ENCODE measurements around the gene RENBP.
"Not testable (repeated sequence)": the region's sequence is repeated elsewhere in the genome, so short reads cannot be mapped to it uniquely, and the experiment has no call there.

Gene RENBP

DNA sequence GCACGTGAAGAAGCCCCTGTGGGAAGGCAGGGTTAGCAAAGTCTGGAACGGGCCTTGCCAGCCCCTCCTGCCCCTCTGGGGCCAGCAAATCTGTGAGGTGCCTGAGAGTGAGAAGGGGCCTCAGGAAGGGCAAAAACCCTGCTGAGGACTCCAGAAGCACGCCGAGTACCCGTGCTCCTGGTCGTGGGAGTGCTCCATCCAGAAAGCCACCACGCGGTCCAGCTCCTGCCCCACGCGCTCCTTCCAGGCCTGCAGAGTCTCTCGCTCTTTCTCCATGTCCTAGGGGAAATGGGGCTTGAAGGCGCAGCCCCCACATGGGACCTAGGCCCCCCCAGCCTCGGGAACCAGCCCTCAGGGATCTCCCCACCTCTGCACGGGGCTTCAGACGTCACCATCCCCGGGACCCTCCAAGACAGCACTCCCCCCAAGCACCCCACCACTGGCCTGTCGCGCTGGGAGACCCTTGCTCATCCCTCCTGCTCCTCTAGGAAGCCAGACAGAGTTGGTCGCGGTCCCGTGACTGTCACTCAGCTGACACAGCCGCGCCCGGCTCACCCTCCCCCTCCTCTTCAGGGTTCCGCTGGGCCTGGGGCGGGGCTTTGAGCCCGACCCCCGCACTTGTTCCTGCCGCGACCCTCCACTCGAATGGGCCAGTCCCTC, at the start of gene RENBP:
Gene RENBP (minus strand): TSS at position 504 of the 660 bp plus-strand sequence. CDS start 33 bp downstream, at position 471.
- DNase-seq, result no peak

DNA sequence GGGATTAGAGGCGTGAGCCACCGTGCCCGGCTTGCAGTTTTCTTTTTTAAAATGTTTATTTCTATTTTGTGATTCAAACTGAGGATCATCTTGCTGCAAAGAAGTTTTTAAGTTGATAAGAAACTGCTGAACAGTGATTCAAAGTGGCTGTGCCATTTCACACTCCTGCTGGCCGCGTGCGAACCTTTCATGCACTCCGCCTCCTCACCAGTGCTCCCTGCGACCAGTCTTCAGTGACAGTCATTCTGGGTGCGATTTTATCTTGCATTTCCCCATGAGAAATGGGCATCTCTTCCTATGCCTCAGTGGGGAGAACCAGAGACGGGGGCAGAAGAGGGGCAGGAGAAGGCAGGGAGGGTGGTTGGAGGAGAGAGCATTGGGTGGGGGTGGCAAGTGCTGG, 49.5 kb upstream of the RENBP start:
- no peak for DNase-seq

DNA sequence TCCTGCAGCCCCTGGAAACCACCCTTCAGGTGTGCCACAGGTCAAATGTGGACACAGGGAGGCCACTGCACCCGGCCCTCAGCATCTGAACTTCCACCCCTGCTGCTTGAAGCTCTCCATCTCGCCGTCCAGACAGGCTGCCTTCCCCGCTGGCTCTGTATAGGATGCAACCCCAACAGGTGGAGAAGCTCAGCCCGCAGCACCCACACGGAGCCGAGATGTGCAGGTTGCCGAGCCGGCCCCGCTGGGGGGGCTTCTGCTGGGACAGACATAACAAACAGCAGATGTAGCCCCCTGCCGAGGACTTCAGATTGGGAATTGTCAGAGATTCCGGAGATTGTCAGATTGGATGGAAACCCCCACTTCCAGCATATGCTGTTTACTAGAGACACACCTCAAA, 48.6 kb upstream of the RENBP start:
- DNase-seq, result no peak

DNA sequence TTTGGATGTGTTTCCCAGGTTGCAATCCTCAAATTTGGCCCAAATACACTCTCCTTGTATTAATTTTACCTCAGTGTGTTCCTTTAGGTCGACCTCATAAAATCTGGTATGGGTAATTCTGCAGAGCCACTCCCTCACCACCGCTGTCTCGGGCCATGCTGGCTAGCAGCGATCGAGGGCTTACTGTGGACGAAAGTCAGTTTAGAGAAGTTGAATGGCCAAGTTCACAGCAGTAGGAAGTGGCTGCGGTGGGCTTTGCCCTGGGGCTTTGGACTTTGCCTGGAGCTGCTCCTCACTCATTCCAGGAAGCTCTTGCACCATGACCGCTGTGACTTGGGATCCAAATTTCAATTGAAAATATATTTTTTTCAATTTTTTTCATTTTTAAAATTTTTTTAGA, 47.7 kb upstream of the RENBP start:
- DNase-seq, result no peak

DNA sequence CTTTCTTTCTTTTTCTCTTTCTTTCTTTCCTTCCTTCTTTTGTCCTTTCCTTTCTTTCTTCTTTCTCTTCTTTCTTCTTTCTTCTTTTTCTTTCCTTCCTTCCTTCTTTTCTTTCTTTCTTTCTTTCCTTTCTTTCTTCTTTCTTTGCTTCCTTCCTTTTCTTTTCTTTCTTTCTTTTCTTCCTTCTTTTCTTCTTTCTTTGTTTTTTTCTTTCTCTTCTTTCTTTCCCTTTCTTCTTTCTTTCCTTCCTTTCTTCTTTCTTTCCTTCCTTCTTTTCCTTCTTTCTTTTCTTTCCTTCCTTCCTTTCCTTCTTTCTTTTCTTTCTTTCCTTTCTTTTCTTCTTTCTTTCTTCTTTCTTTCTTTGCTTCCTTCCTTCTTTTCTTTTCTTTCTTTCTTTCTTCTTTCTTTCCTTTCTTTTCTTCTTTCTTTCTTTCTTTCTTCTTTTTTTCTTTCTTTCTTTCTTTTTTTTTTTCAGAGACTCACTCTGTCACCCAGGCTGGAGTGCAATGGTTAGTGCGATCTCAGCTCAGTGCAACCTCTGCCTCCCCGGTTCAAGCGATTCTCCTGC, 46.7 kb upstream of the RENBP start:
- DNase-seq, result no peak

DNA sequence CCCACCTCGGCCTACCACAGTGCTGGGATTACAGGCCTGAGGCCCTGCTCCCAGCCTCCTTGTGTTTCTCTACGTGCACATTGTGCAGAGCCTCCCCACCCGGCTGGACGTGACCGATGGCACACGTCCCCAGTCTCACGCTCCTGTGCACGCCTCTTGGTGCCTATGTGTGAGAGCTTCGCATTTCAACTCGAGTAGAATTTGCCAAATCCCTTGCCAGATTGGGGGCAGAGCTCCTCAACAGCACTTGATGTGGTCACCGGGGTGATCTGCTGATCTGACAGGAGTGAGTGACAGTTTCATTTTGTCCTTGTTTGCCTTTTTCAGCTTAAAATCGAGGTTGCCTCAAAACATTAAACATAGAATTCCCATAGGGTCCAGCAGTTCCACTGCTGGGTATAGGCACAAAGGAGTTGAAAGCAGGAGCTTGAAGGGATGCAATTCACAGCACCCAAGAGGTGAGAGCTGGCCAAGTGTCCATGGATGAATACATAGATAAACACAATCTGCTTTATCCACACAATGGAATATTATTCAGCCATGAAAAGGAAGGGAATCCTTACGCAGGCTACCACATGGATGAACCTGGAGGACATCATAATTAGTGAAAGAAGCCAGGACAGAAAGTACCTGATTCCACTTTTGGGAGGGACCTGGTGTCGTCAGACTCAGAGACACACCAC, 45.7 kb upstream of the RENBP start:
- DNase-seq, result no peak

DNA sequence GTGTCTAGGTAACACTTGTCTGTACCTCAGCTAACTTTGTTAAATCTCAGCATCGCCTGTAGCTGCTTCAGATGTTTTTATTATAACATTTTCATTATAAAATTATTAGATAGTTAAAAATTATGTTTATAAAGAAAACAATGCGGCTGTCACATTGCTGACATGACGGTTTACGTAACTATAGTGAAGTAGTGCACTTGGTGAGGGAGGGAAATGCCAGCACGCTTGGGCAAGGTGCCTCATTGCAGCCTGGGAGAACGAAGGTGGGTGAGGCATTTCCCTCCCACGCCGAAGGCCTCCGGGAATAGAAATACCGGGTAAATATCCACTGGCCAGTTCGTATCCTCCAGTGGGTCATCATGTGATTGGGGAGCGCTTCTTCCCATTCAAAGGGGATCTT, 44.0 kb upstream of the RENBP start:
- DNase-seq, result no peak

DNA sequence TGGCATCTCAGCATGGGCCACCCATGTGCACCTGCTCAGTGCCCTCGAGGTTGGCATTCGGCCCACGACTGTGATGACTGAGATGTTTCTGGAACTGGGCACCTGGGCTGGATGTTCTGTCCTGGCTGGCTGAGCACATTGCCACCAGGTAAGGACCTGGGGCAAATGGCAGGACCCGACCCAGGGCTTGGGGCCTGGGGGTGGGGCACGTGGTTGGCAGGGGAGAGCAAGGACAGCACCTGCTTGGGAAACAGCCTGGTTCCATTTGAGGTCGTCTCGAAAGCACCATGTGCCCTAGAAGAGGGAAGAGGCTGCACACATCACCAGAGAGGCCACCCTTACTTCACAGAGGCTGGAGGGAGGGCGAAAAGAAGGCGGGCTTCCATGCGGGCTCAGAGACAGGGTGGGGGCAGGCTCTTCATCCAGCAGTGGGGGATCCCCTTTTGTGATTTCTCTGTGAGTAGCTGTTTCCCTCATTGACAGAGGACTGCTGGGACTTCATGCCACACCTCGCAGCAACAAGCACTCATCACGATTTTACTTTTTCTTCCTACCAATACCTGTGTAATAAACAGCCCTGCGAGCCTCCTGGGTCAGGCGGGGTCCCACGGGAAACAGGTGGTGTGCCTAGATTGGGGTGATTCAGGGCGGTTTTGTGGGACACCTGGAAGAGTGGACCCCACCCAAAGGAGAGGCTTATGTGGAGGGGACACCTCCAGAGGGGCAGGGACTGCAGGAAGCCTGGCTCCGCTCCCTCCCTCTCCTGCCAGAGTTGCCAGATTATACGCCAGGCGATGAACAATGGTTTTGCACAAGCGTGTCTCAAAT, 40.1 kb upstream of the RENBP start:
- DNase-seq, result no peak

DNA sequence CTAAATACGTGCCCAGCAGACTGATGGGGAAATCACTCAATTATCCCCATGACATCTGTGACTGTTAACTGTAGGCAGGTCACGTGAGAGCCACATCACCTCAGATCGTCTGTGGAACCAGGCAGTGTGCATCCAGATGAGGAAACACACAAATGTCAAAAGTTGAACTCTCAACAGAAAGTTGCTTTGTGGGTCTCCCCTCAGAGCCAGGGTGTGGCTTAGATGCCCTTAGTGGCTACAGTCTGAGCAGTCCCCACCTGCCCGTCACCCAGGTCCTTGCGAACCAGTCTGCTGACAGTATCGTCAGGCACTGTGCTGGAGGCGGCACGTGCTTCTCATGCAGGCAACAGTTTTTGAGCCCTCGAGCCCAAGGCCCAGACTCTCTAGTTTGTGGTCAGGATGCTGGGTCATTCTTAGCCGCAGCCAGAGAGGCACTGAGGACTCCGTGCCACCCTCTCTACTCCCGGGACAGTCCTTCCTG, 38.9 kb upstream of the RENBP start:
- no peak for DNase-seq

DNA sequence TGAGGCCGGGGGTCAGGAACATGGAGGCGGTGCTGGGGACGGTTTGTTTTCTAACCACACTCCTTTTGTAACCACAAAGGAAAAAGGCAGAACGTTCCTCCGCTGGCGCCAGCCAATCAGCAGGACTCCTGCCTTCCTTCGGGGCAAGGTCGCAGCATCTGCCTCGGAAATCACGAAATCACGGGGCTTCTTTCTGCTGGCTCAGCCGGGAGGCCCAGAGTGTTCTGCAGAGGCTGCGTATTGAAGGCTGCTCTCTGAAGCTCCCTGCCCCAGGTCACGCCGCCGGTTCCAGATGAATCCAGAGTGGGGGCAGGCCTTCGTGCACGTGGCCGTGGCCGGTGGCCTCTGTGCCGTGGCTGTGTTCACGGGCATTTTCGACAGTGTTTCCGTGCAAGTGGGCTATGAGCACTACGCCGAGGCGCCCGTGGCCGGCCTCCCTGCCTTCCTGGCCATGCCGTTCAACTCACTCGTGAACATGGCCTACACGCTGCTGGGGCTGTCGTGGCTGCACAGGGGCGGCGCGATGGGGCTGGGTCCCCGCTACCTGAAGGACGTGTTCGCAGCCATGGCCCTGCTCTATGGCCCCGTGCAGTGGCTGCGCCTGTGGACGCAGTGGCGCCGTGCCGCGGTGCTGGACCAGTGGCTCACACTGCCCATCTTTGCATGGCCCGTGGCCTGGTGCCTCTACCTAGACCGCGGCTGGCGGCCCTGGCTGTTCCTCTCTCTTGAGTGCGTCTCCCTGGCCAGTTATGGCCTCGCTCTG, 37.5 kb upstream of the RENBP start:
- no peak for DNase-seq

DNA sequence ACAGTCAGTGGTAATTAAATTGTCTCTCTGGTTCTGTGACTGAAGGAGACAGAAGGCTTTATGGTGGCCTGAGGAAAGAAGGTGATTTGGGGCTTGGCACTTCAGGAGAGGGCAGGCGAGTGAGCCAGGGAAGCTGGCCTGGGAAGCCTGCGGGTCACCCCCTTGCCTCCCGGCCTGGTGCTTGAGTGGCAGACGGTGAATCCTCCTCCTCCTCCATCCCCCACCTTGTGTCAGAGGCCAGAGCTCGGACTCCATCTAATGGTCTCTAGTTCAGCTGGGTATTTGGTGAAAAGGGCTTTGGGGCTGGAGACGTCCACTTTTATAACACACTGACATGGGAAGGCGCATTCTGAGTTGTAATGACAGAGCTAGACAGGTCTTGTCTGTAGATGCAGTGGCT, 36.8 kb upstream of the RENBP start:
- DNase-seq, result no peak

DNA sequence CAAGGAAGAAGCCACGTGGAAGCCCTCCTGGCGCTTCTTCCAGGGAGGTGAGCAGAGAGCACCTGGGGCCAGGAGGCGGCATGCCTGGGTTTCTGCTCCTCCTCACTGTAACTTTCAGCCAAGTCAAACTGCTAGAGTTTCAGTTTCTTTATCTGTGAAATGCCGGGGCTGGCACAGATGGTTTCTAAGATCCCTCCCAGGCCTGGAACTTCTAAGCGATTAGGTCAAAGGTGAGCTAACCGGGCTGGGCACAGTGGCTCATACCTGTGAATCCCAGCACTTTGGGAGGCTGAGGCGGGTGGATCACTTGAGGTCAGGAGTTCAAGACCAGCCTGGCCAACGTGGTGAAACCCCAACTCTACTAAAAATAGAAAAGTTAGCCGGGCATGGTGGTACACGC, 36.0 kb upstream of the RENBP start:
- DNase-seq, result not testable (repeated sequence)

DNA sequence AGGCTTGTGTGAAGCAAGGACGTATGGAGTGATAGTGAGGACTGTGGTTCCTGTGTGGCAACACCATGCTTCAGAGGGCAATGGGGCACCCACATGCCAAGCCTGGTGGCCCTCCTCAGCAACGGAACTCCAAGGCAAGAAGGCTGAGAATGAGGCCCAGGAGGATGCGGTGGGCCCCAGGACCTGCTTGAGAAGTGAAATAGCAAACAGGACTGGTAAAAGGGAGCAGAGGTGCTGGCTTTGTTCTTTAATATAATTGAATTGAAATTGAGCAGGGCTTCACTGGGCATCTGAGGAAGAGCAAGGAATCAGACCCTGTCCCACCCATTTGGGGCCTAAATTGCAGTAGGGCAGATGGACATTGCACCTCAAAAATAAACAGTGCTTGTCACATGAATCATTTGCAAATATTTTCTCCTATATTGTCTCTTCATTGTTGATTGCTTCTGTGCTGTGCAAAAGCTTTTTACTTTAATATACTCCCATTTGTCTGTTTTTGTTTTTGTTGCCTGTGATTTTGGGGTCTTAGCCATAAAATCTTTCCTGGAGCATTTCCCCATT, 30.4 kb upstream of the RENBP start:
- no peak for DNase-seq

DNA sequence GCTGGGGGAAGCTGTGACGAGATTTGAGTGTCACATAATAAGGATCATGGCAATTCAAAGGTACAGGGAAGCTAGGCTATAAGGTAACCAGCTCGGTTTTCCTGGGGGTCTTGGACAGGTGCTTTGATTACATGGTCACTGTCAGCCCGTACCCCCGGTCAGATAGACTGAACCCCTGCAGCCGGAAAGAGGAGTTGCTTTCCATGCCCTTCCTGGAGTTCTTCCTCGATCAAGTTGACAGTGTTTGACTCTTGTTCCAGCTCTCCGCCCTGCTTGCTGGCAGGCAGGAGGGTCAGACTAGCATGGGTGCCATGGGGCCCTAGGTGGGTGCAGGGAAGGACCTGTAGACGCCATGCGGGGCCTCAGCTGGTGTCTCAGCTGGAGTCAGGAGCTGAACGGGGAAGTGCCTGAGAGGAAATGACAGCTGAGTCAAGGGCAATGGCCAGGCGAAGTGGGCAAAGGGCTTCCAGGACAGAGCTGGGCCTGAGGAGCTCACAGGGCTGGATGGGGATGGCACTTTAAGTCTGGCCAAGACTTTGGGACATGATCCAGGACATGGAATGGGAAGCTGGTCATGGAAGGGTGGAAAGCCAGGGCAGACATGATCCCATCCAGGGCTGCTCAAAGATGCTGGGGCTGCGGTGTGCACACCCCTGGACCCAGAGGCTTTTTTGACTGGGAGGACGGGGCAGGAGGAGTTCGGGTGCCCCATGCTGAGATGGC, 29.7 kb upstream of the RENBP start:
- DNase-seq, result no peak

DNA sequence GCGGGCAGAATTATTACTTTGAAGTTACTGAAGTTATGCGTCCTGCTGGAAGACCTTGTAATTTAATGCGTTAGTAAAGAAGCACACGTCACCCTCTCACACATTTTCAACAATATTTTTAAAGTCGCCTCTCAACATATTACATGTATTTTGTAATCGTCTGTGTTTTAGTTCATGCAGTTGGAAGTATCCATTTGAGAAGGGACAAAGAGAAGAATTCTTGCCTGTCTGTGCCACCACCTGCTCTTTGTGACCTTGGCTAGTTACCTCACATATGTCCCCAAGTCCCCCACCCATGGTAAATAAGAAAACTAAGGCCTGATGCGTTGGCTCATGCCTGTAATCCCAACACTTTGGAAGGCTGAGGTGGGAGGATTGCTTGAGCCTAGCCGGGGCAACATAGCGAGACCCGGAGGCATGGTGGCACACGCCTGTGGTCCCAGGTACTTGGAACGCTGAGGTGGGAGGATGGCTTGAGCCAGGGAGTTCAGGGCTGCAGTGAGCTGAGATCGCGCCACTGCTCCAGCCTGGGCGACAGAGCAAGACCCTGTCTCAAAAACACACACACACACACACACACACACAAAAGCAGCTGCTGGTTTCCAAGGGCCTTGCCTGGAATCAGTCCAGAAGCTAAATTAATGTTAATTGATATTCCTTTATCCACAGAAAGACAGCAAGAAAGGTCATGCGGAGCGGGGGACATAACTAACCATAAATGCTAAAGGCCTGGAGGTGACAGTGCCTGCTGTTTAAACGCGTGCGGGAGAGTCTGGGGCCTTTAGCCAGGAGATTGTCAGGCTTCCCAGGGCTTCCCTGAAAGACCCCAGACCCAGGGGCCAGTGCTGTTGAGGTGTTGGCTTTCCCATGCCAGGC, 28.9 kb upstream of the RENBP start:
- DNase-seq, result no peak

DNA sequence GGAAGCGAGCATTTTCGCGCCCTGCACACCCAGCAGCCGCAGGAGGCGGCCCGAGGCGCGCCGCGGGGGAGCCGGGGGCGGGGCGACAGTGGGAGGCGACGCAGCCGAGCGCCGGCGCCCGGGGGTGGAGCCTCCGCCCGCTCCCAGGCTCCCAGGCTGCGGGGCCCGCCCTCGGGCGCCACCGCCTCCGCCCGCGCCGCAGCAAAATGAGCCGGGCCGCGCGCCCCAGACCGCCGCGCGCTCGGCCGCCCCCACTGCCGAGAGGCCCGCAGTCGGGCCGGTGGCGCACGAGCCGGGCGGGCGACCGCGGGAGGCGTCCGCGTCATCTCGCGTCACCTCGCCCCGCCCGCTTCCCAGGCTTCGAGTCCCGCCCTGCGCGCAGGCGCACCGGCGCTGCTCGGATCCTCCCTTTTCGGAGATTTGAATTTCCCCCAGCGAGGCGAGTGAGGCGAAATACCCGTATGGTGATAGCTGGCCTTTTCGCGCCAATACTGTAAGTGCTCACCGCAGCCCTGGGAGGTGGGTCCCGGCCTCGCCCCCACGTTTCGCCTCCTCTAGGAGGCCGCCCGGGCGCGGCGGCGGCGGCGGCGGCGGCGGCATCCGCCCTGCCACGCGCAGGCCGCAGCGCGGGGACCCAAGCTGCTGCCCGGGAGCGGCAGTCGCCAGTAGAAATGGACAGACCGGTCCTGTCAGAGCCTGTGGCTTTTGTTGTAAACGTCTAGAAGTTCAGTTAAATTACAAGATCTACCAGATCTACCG, 28.1 kb upstream of the RENBP start, which contains the start of gene TMEM187:
Gene TMEM187 (plus strand): TSS at position 387 of the 759 bp plus-strand sequence. CDS start 9,309 bp downstream, outside the sequence.
- peak; percentile 82 for DNase-seq

DNA sequence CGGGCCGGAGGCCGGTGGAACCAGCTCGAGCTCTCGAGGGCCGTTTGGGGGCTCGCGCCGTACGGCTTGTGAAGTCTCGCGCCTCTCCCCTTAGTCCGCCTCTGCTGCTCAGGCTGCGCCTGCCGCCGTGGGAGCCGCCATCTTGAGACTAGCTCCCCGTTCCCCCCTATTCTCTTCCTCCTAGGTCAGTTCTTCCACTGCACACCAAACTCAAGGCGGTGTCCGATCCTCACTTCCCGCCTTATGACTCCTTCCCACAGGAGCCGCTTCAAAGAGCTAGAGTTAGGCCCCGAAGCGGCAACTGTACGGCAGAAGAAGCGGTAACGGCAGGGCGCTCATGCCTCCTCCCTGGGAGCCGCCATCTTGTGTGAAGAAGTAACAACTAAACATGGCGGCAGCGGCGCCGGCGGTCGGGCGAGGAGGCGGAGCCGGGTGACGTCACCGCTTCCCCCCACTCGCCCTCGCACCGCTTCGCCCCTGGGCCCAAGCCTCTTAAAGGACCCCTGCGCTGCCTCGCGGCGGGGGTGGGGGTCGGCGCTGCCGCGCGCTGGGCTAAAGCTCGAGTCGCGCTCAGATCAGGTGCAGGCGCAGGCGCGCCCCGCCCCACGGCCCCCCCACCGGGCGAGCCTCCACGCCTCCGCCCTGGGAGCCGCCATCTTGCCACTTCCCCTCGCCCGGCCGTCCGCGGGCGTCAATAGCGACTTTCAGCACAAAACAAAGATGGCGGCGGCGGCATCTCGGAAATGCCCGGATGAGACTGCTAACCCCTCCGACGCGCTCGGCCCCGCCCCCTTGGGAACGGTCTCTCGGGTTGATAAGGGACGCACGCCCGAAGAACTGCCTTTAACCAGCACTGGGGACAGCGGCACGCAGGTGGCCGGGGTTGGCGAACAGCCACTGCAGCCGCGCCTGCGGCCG, 27.3 kb upstream of the RENBP start, which contains the start of gene HCFC1:
Gene HCFC1 (minus strand): TSS at position 369 of the 918 bp plus-strand sequence. CDS start 978 bp downstream, outside the sequence.
- peak; percentile 90 for DNase-seq

DNA sequence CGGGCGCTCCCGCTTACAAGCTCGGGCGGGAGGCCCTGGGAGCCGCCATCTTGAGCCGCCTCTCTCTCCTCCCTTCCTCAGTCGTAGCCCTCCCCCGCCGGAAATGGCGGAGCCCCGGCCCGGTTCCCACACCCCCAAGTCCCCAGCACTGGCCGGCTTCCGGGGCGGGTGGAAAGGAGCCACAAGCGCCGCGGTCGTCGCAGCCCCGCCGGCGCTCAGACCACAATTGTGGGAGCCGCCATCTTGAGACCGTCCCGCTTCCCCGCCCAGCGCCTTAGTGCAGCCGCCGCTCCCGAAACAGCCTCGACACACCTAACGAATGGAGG, 26.6 kb upstream of the RENBP start:
- DNase-seq, result peak; percentile 70

Measured in NCI-H446 treated with DMSO at 0.1 percent for 48 hours (cell line).